ENCODE measurements around the gene GPI. TPM values are rescaled to one million over a fixed set of nuclear protein-coding genes. Genes with fewer than 3 reads are reported as not detected.

Gene GPI
- total and polyA plus RNA-seq, 9 donors = 70.1 to 187 (median 124) TPM

GRCh38 chr19:34355201-34355600, 9.8 kb upstream of the GPI start:
- H3K27me3 ChIP-seq = no peaks in the 10 kb centered on the region
- H3K4me3 ChIP-seq = no peak overlapping the region
- peaks cover 3% of the 10 kb centered on the region for H3K4me1 ChIP-seq (ENCODE audit: insufficient read depth)
- no peaks in the 10 kb centered on the region for H3K36me3 ChIP-seq
- no peak overlapping the region for H3K27ac ChIP-seq
- TF ChIP-seq CTCF (IDR thresholded peaks at IDR 0.05) (no peak), POLR2A (IDR thresholded peaks at IDR 0.05) (no peak), EP300 (IDR thresholded peaks at IDR 0.05) (no peak)
- H3K9me3 ChIP-seq = no peaks in the 10 kb centered on the region
- intact Hi-C loops (cut with DNase I) = no loop called here
- DNase-seq = no peak
- 93 to 98% (median 95%) methylated on average over 8 of the region's 8 CpGs for WGBS, 3 donors

GRCh38 chr19:34356875-34357274, 8.1 kb upstream of the GPI start:
- no peak overlapping the region for H3K27ac ChIP-seq
- peaks cover 3% of the 10 kb centered on the region for H3K4me1 ChIP-seq (ENCODE audit: insufficient read depth)
- no peaks in the 10 kb centered on the region for H3K36me3 ChIP-seq
- H3K4me3 ChIP-seq = no peak overlapping the region
- WGBS, 3 donors = 83 to 91% (median 91%) methylated on average over 4 of the region's 4 CpGs
- DNase-seq = no peak
- TF ChIP-seq POLR2A (IDR thresholded peaks at IDR 0.05) = no peak
- no peak for TF ChIP-seq CTCF (IDR thresholded peaks at IDR 0.05)
- TF ChIP-seq EP300 (IDR thresholded peaks at IDR 0.05) = no peak
- H3K9me3 ChIP-seq = no peaks in the 10 kb centered on the region
- intact Hi-C loops (cut with DNase I) = no loop called here
- no peaks in the 10 kb centered on the region for H3K27me3 ChIP-seq

DNA sequence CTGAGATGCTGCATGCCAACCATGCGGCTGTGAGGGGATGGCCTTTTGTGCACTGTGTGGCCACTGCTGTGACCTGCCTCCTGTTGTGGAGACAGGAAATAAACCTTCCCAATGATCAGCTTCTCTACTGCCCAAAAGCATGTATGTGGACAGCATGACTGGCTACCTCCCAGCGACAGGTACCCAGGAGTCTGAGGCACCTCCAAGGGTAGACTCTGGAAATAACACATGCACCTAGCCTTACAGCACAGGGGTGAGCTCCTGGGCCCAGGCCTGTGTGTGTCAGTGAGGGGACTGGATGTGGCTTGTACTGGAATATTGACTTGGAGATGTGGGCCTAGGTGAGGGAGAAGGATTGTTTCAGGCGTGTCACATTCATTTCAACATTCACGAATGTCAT, 7.6 kb upstream of the GPI start:
- H3K4me3 ChIP-seq = no peak overlapping the region
- no peaks in the 10 kb centered on the region for H3K36me3 ChIP-seq
- intact Hi-C loops (cut with DNase I) = no loop called here
- TF ChIP-seq POLR2A (IDR thresholded peaks at IDR 0.05) (no peak), CTCF (IDR thresholded peaks at IDR 0.05) (no peak), EP300 (IDR thresholded peaks at IDR 0.05) (no peak)
- peaks cover 3% of the 10 kb centered on the region for H3K4me1 ChIP-seq (ENCODE audit: insufficient read depth)
- H3K27me3 ChIP-seq = no peaks in the 10 kb centered on the region
- DNase-seq = no peak
- WGBS, 3 donors = 79 to 96% (median 87%) methylated on average over 4 of the region's 4 CpGs
- no peaks in the 10 kb centered on the region for H3K9me3 ChIP-seq
- H3K27ac ChIP-seq = no peak overlapping the region

DNA sequence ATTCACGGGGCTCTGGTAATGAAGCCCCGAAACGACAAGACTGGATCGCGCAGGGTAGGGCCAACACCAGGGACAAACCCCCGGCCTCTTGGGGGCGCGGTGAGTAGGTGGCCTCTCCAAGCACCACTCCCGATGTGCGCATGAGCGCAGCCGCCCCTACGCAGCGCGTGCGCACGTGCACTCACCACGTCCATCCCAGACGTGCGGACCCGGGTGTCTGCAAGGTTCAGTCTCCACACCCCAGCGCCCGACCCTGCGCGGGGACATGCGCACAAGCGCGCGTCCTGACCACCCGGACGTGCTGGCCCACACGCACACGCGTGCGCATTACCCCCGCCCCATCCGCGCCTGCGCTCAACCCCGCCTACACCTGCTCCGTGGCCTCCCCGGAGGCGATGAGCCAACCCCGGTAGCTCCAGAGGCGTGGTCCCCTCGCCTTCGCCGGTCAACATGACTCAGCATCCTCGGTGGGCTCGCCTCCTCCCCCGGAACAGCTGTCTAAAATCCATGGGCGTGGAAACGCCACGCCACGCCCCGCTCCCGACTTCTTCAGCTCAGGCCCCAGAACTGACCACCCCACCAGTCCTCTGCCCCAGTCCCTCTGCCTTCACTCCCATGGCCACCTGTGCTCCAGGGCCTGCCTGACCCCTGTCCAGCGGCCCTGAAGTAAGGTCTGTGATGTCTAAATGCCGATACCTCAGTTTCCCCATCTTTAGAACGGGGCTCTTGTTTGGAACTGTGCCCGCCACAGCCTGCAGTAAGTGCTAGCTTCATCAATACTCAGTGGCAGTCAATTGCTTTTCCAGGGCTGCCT, 5.6 kb upstream of the GPI start:
- Histone ChIP-seq H3K36me3 (no peaks in the 10 kb centered on the region), H3K27me3 (no peaks in the 10 kb centered on the region), H3K9me3 (no peaks in the 10 kb centered on the region), H3K27ac (peak overlapping the region; percentile 16 to 76), H3K4me3 (peak overlapping the region; percentile 35), H3K4me1 (ENCODE audit: insufficient read depth) (peaks cover 3% of the 10 kb centered on the region)
- peak; percentile 94 to 98 (median 97) for DNase-seq
- TF ChIP-seq CTCF (IDR thresholded peaks at IDR 0.05) (peak in 2 of 3 donors; percentile 28 to 64), EP300 (IDR thresholded peaks at IDR 0.05) (no peak), POLR2A (IDR thresholded peaks at IDR 0.05) (peak; percentile 16)
- WGBS, 3 donors = 3 to 5% (median 4%) methylated on average over 50 to 61 of the region's 61 CpGs
- intact Hi-C loops (cut with DNase I) = no loop called here

Data from ovary (tissue), 9 donors.